ENCODE data around the gene OVCA2.

Gene OVCA2

GRCh38 chr17:2041561-2042389 is at the start of gene OVCA2:
TSS of gene OVCA2 (plus strand) at chr17:2042022. CDS start at chr17:2042048, 26 bp downstream.
- H3K4me3 ChIP-seq (ENCODE audit: low read depth, low read length): peak within 1 kb of the TSS; percentile 74
- peak; percentile 79 for DNase-seq (ENCODE audit: low read depth)

DNA sequence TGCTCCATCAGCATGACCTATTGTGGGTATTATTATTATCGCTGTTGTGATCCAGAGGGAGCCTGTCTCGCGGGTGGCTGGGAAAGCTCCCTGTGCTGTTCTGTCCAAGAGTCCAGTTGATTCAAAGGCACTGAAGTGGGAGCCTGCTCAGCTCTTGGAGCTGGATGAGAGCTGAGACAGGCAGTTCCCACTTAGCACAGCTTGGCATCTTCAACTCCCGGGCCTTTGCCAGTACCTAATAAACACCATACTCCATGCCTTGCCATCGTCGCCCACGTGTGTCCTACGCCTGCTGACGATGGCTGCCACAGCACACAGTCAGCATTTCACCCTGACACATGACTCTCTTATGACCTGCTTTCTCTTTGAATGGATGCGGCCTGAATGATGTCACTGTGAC is 49.3 kb upstream of the OVCA2 start:
- H3K4me3 ChIP-seq (ENCODE audit: low read depth, low read length): no peak overlapping the region
- DNase-seq (ENCODE audit: low read depth): no peak

- DNase-seq (ENCODE audit: low read depth): no peak
- H3K4me3 ChIP-seq (ENCODE audit: low read depth, low read length): no peak overlapping the region
These were observed 47.1 kb upstream of the OVCA2 start for GRCh38 chr17:1994707-1995106.

GRCh38 chr17:1995321-1995892 is 46.4 kb upstream of the OVCA2 start:
- no peak overlapping the region for H3K4me3 ChIP-seq (ENCODE audit: low read depth, low read length)
- DNase-seq (ENCODE audit: low read depth): no peak

- no peak overlapping the region for H3K4me3 ChIP-seq (ENCODE audit: low read depth, low read length)
- DNase-seq (ENCODE audit: low read depth): no peak
These were observed 45.7 kb upstream of the OVCA2 start for GRCh38 chr17:1995907-1996799.

- H3K4me3 ChIP-seq (ENCODE audit: low read depth, low read length): no peak overlapping the region
These were observed 45.0 kb upstream of the OVCA2 start for GRCh38 chr17:1996800-1997288.

DNA sequence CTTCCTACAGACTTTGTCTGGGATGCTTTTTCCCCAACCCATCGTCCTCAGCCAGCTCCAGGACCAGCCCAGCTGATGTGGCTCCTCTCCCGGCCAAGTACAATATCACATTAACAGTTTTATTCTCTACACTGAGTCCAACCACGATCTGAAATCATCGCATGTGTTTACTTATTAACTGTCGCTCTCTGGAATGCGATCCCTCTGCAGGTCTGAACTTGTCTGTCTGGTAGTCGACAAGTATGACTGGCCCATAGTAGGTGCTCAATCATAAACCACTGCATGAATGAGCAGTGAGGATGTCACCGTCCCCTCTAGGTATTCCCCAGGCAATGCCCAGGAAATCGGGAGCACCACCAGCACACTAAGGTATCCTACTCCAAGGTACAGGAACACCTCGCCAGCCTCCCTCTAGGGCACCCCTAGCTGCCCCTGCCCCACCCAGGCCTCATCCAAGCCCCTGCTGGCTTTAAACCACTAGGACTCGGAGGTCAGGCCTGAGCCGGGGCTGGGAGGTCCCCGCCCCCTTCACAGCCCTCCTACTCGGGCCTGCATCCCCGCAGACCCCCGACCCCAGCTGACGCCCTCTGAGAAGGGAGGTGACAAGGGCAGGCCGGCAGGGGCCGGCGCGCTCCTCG is 44.4 kb upstream of the OVCA2 start:
- no peak for DNase-seq (ENCODE audit: low read depth)
- no peak overlapping the region for H3K4me3 ChIP-seq (ENCODE audit: low read depth, low read length)

More at GRCh38 chr17:1996800-1997288, 45.0 kb upstream of the OVCA2 start:
- DNase-seq (ENCODE audit: low read depth): no peak

DNA sequence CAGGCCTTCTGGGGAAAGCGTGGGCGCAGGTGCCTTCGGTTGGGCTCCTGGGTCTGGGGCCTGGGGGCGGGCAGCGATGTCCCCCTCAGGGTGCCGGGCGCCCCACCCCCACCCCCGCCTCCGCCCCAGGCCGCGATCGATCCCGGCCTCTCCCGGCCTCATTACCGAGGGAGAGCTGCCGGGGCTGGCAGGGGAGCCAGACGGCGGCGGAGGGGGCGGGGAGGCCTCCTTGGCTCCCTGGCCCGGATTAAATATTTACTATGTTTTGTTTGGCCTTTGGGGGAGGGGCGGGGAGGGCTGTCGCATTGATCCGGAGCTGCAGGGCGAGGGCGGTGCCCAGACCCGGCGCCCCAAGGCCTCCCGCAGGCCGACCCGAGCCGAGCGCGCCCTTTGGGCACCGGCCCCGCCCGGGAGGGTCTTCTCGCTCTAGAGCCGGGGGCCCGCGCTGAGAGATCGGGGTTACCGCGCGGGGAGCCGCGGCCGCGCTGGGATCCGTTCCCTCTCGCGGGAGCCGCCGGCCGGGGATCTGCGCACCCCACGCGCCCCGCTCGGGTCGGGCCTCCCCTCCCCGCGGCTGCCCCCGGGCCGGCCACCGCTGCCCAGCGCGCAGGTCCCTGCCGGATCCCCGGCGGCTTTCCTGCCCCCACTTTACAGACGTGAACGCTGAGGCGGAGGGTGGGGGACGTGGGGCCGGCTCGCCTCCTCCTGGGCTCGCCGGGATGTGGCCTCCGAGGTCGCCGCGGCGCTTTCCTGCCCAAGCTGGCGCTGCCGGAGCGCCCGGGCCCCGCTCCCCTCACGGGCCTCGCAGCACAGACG is 43.7 kb upstream of the OVCA2 start:
- H3K4me3 ChIP-seq (ENCODE audit: low read depth, low read length): peak overlapping the region; percentile 37
- DNase-seq (ENCODE audit: low read depth): no peak

DNA sequence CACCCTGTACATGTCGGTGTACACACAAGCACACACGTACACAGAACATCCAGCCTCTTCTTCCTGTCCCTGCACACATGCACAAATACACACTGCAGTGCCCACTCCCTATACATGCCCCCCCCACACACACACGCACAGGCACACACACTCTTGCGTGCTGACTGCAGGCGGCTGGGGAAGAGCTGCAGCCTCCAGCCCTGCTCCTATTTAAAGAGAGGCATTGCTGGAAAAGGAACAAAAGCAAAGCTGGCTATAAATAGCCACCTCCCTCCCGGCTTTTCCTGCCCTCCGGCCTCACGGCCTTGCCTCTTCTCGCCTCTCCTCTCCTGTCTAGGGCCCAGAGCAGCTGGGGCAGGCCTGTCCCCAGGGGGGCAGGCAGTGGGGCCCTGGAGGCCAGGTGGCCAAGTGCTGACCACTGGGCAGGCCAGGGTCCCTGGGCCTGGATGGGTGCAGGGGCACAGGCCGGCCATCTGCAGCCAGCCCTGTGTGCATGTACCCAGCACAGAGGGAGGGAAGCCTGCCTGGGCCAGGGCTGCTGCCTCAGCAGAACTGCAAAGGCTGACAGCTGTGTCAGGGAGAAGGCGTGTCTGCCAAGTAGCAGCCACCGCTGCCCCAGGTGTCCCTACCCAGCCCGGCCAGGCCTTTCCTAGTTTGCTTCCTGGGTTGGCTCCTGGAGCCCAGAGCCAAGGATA is 42.1 kb upstream of the OVCA2 start:
- DNase-seq (ENCODE audit: low read depth): no peak
- H3K4me3 ChIP-seq (ENCODE audit: low read depth, low read length): no peak overlapping the region

GRCh38 chr17:2002767-2003329 is 39.0 kb upstream of the OVCA2 start:
- no peak for DNase-seq (ENCODE audit: low read depth)
- H3K4me3 ChIP-seq (ENCODE audit: low read depth, low read length): no peak overlapping the region

- no peak overlapping the region for H3K4me3 ChIP-seq (ENCODE audit: low read depth, low read length)
- no peak for DNase-seq (ENCODE audit: low read depth)
These were observed 38.3 kb upstream of the OVCA2 start for GRCh38 chr17:2003525-2003924.

- no peak for DNase-seq (ENCODE audit: low read depth)
- H3K4me3 ChIP-seq (ENCODE audit: low read depth, low read length): no peak overlapping the region
These were observed 37.3 kb upstream of the OVCA2 start for GRCh38 chr17:2004435-2004952.

GRCh38 chr17:2008332-2009126 is 33.3 kb upstream of the OVCA2 start:
- H3K4me3 ChIP-seq (ENCODE audit: low read depth, low read length): no peak overlapping the region
- no peak for DNase-seq (ENCODE audit: low read depth)

DNA sequence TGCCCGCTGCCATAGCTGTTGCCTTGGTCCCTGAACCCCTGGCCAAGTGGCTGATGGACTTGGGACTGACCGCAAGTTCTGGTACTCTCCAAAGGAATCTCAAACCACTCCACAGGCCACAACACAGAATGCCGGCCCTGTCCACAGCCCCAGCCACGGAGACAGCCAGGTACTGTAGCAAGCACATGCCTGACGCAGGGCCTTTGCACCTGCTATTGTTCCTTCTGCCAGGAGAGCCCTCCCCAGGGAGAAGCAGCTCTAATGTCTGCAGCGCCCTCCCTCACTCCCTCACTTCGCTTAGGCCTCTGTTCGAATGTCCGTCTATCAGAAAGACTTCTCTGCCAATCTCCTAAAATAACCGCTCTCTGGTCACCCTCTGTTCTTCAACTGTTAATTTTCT is 32.1 kb upstream of the OVCA2 start:
- H3K4me3 ChIP-seq (ENCODE audit: low read depth, low read length): no peak overlapping the region
- no peak for DNase-seq (ENCODE audit: low read depth)

DNA sequence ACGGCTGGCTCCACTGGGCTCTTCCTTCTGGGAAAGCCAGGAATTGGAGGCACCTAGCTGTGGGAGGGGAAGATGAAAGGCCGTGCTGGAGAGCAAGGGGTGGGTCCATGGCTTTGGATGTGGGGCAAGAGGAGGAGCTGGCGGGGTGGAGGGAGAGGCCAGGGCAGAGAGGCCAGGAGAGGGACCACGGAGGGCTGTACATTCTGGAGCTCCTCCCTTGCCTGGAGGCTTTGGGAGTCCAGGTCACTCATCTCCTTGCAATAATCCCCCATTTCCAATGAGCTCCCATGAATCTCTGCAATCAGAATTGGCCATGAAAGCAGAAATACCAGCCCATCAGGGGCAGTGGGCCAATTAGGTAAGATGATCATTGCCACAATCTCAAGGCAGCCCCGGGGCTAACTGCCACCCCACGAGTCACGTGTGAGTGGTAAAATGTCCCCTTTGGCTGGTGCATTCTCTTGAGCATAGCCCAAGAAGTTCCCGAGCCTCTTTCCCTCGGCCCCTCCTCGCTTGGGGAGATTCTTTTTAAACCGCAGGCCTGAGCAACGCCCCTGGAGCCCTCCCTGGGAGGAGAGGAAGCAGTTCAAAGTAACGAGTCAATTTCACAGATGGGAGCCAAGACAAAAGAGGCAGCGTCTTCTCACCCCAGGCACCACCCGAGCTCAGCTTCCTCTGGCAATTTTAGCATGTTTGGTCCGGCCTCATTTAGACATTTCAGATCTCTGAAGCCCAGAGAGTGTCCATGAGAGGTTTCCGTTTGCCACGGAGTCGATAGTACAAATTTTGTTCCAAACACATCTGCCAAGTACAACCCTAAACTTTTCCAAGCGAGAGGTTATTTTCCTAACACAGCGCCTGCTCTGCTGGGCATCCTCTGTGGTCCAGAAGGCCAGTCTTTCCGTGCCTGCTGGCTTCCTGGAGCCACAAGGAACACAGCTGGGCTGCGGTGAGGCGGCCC is 30.1 kb upstream of the OVCA2 start:
- H3K4me3 ChIP-seq (ENCODE audit: low read depth, low read length): no peak overlapping the region
- no peak for DNase-seq (ENCODE audit: low read depth)

- H3K4me3 ChIP-seq (ENCODE audit: low read depth, low read length): no peak overlapping the region
- no peak for DNase-seq (ENCODE audit: low read depth)
These were observed 29.3 kb upstream of the OVCA2 start for GRCh38 chr17:2012499-2012898.
